Omental fat pad (tissue), 4 donors: Measurements from ENCODE around the gene ZNF133. TPM values are rescaled to one million over a fixed set of nuclear protein-coding genes. Genes with fewer than 3 reads are reported as not detected.

Experiments
- ATAC-seq: fragments of 150-250 bp; one replicate; pipeline ENCODE4 v1.9.1; 2016; ENCODE audit warnings: mild to moderate bottlenecking, moderate library complexity; ENCODE audit not compliant: low FRiP score
- DNase-seq: peaks from one replicate; pipeline ENCODE4 v3.0.0-alpha.2; 2019; ENCODE audit warnings: low spot score
- total RNA-seq, 4 donors: library from RNA; depleted of rRNA; stranded (reverse); fragments of >200 nt; gene quantifications; one replicate each; pipeline ENCODE4 v1.1.0, GENCODE V29; 2016
- TF ChIP-seq, protein P1 (sequence below), 3 donors: fragments of 450-650 bp; IDR thresholded peaks; one replicate each; pipeline ENCODE4 v1.5.1; 2016 to 2017; ENCODE audit warnings: antibody characterized with exemption in 3 of 3, mild to moderate bottlenecking in 3 of 3, moderate library complexity in 2 of 3

The ZNF133 gene
- total RNA-seq, 4 donors from 2014 or later: 6.7 to 18.1 (median 8.6) TPM

DNA sequence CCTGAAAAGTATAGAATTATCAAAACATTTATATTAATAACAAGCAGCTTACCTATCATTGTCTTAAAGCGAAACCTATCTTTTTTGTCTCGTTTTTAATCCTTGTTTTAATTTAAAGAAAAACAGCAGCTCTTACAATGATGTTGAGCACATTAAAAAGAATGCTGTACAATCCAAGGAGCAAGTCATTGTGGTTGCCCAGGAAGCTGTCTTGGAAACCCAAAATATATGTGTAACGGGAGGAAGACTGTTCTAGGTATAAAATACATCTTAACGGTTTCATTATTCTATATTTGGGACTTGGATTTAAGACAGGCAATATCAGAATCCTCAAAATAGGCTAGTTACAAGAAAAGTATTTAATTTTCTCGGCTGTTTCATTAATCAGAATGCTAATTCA lies 21.7 kb downstream of the ZNF133 start:
- no peak for DNase-seq
- TF ChIP-seq, protein P1, sequence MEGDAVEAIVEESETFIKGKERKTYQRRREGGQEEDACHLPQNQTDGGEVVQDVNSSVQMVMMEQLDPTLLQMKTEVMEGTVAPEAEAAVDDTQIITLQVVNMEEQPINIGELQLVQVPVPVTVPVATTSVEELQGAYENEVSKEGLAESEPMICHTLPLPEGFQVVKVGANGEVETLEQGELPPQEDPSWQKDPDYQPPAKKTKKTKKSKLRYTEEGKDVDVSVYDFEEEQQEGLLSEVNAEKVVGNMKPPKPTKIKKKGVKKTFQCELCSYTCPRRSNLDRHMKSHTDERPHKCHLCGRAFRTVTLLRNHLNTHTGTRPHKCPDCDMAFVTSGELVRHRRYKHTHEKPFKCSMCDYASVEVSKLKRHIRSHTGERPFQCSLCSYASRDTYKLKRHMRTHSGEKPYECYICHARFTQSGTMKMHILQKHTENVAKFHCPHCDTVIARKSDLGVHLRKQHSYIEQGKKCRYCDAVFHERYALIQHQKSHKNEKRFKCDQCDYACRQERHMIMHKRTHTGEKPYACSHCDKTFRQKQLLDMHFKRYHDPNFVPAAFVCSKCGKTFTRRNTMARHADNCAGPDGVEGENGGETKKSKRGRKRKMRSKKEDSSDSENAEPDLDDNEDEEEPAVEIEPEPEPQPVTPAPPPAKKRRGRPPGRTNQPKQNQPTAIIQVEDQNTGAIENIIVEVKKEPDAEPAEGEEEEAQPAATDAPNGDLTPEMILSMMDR (IDR thresholded peaks at IDR 0.05): no peak
- ATAC-seq: no peak

DNA sequence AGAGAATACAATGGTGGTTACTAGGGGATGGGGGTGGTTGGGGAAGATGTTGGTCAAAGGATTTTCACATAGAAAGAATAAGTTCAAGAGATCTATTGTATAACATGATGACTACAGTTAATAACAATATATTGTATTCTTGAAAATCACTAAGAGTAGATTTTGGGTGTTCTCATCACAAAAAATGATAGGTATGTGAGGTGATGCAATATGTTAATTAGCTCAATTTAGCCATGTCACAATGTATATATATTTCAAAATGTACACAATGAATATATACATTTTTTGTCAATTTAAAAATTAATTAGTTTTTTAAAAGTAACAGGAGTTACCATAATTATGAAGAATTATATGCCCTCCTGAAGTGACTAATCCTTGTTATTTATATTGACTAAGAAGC lies 22.3 kb downstream of the ZNF133 start:
- no peak for ATAC-seq
- DNase-seq: no peak
- TF ChIP-seq, protein P1 (IDR thresholded peaks at IDR 0.05): no peak

DNA sequence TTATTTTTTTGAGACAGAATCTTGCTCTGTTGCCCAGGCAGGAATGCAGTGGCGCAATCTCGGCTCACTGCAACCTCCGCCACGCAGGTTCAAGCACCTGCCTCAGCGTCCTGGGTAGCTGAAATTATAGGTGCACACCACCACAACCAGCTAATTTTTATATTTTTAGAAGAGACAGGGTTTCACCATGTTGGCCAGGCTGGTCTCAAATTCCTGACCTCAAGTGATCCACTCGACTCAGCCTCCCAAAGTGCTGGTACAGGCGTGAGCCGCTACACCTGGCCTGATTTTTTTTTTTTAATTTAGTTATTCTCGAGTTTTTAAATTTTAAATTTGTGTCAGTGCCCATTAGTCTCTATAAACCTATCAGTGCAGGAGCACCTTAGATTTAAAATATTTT lies 24.4 kb downstream of the ZNF133 start:
- TF ChIP-seq, protein P1 (IDR thresholded peaks at IDR 0.05): no peak
- ATAC-seq (no peak), DNase-seq (no peak)

DNA sequence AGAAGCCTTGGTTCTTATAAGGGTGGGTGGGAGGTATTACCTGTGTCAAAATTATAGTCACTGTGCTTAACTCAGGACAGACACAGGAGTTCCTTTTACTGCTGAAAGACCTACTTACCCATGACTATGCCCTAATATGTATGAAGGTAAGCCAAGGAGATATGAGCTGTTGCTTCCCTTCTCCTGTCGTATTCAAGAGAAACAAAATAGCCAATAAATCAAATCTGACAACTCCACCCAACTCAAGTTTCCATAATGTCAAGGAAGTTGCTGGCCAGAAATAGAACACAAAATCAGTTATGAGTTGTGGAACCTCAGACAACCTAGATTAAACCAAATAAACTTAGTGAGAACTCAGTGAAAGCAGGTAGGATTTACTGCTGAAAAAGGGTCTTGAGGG lies 25.1 kb downstream of the ZNF133 start:
- no peak for DNase-seq
- TF ChIP-seq, protein P1 (IDR thresholded peaks at IDR 0.05): no peak
- no peak for ATAC-seq

DNA sequence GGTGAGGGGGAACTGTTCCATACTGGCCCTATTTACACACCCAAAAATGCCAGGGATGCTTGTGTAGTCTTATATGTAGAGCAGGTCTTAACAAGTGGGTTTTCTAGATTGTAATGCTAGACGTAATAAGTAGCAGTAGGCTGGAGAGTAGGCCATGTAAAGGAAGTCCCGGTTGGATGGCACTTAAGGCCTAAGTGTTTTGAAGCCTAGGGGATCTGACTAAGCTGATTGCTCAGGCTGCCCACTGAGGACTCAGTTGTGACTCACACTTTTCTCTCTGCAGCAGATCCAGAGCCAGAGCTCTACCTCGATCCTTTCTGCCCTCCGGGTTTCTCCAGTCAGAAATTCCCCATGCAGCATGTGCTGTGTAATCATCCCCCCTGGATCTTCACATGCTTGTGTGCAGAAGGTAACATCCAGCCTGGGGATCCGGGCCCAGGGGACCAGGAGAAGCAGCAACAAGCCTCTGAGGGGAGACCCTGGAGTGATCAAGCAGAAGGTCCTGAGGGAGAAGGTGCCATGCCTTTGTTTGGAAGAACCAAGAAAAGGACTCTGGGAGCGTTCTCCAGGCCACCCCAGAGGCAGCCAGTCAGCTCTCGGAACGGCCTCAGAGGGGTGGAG lies 26.6 kb downstream of the ZNF133 start:
- no peak for ATAC-seq
- TF ChIP-seq, protein P1 (IDR thresholded peaks at IDR 0.05): no peak
- no peak for DNase-seq

DNA sequence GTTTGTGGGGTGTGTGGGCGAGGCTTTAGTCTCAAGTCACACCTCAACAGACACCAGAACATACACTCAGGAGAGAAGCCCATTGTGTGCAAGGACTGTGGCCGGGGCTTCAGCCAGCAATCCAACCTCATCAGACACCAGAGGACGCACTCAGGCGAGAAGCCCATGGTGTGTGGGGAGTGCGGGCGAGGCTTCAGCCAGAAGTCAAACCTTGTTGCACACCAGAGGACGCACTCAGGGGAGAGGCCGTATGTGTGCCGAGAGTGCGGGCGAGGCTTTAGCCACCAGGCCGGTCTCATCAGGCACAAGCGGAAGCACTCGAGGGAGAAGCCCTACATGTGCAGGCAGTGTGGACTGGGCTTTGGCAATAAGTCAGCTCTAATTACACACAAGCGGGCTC lies 27.8 kb downstream of the ZNF133 start:
- no peak for ATAC-seq
- DNase-seq: no peak
- TF ChIP-seq, protein P1 (IDR thresholded peaks at IDR 0.05): no peak

DNA sequence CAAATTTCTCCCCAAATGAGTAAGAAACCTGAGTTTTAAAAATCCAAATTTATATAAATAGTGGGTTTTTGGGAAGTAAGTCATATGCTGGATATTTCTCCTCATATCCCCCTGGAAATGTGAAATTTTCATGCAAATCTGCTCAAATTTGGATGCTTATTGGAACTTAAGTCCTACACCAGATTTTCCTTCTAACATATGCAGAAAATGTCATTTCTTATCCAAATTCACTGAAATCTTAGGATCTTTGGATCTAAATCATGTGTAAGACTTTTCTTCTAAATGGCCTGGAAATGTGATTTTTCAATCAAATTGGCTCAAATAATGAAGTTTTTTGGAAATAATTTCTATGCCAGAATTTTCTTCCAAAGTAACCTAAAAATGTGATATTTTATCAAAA lies 33.0 kb downstream of the ZNF133 start:
- TF ChIP-seq, protein P1 (IDR thresholded peaks at IDR 0.05): no peak
- no peak for ATAC-seq
- no peak for DNase-seq
